Stimulated activated CD8-positive, alpha-beta memory T cell treated with anti-CD3 and anti-CD28 coated beads, Interleukin-7, amount 100 ng/mL, for 48 hours (primary cell): ENCODE data around the gene CTPS2.
"Not testable (repeated sequence)": the region's sequence is repeated elsewhere in the genome, so short reads cannot be mapped to it uniquely, and the experiment has no call there.

Source experiments
- DNase-seq, 2 donors: peaks; one replicate each; pipeline ENCODE4 v3.0.0-alpha.2; 2020; ENCODE audit warnings: low read depth in 1 of 2; ENCODE audit errors: extremely low read depth in 1 of 2

The CTPS2 gene

GRCh38 chrX:16610121-16610621 is 102.3 kb downstream of the CTPS2 start:
- no peak for DNase-seq

GRCh38 chrX:16606142-16606720 is 106.2 kb downstream of the CTPS2 start:
- no peak for DNase-seq

- no peak for DNase-seq
These were observed 108.1 kb downstream of the CTPS2 start for GRCh38 chrX:16604337-16604736.

- no peak for DNase-seq
These were observed 108.6 kb downstream of the CTPS2 start for GRCh38 chrX:16603822-16604221.

- DNase-seq: not testable (repeated sequence)
These were observed 109.2 kb downstream of the CTPS2 start for GRCh38 chrX:16603235-16603634.

- no peak for DNase-seq
These were observed 110.6 kb downstream of the CTPS2 start for GRCh38 chrX:16601885-16602284.

- no peak for DNase-seq
These were observed 118.0 kb downstream of the CTPS2 start for GRCh38 chrX:16594490-16594889.

- DNase-seq: no peak
These were observed 118.7 kb downstream of the CTPS2 start for GRCh38 chrX:16593801-16594200.

- DNase-seq: no peak
These were observed 120.2 kb downstream of the CTPS2 start for GRCh38 chrX:16592194-16592770.

- no peak for DNase-seq
These were observed 122.6 kb downstream of the CTPS2 start for GRCh38 chrX:16589826-16590225.

GRCh38 chrX:16589211-16589610 is 123.3 kb downstream of the CTPS2 start:
- no peak for DNase-seq

- DNase-seq: no peak
These were observed 124.2 kb downstream of the CTPS2 start for GRCh38 chrX:16588266-16588665.

GRCh38 chrX:16587836-16588235 is 124.6 kb downstream of the CTPS2 start:
- no peak for DNase-seq

GRCh38 chrX:16586377-16587112 is 125.9 kb downstream of the CTPS2 start:
- DNase-seq: no peak

- no peak for DNase-seq
These were observed 126.7 kb downstream of the CTPS2 start for GRCh38 chrX:16585486-16586376.

GRCh38 chrX:16580004-16580797 is 132.3 kb downstream of the CTPS2 start:
- DNase-seq: not testable (repeated sequence)

GRCh38 chrX:16579517-16579916 is 133.0 kb downstream of the CTPS2 start:
- DNase-seq: no peak

- DNase-seq: no peak
These were observed 134.3 kb downstream of the CTPS2 start for GRCh38 chrX:16578218-16578617.

GRCh38 chrX:16577483-16578029 is 134.9 kb downstream of the CTPS2 start:
- DNase-seq: no peak

- not testable (repeated sequence) for DNase-seq
These were observed 137.1 kb downstream of the CTPS2 start for GRCh38 chrX:16575388-16575787.
